ENCODE data around the gene WRAP73. TPM values are rescaled to one million over a fixed set of nuclear protein-coding genes. Genes with fewer than 3 reads are reported as not detected.

The WRAP73 gene
- total RNA-seq, 1 experiment from 2014 or later = 51.4 TPM

GRCh38 chr1:3697810-3698209 lies 47.9 kb upstream of the WRAP73 start (continued):
- TF ChIP-seq CBX3 (IDR thresholded peaks at IDR 0.05; ENCODE audit: low read depth) (no peak), EZH2phosphoT487 (IDR thresholded peaks at IDR 0.05; ENCODE audit: borderline replicate concordance) (no peak), SRF (IDR thresholded peaks at IDR 0.05; ENCODE audit: low read depth) (no peak), FOSL1 (IDR thresholded peaks at IDR 0.05; ENCODE audit: low read depth) (no peak), JUND (IDR thresholded peaks at IDR 0.05) (no peak), TCF7L2 (IDR thresholded peaks at IDR 0.05; ENCODE audit: borderline replicate concordance, extremely low read depth, insufficient read depth, insufficient read length) (no peak), REST (IDR thresholded peaks at IDR 0.05; ENCODE audit: low read depth) (no peak)

DNA sequence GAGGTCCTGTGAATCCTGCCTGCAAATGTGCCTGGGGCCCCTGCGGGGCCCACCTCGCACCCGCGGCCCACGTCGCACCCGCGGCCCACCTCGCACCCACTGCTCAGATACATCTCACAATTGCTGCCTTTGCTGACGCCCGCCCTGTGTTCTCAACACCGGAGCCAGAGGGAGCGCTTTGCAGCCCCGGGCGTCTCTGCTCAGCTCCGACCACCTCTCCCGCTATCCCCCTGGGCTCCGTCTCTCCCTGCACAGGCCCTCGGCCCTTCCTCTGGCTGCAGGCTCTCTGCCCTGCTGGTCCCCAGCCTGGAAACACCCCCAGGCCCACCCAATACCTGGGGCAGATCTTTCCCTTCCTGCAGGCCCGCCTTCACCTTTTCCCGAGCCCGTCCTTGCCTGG lies 47.2 kb upstream of the WRAP73 start:
- no peaks in the 10 kb centered on the region for H3K36me3 ChIP-seq (ENCODE audit: control insufficient read depth in 1 of 2, insufficient read depth in 2 of 2, low read length in 2 of 2)
- no peak overlapping the region for H3K4me2 ChIP-seq (ENCODE audit: low read length)
- H4K20me1 ChIP-seq (ENCODE audit: insufficient read depth) = no peaks in the 10 kb centered on the region
- H3K27me3 ChIP-seq (ENCODE audit: insufficient read depth, low read length) = no peaks in the 10 kb centered on the region
- TF ChIP-seq FOSL1 (IDR thresholded peaks at IDR 0.05; ENCODE audit: low read depth) = no peak
- TF ChIP-seq POLR2AphosphoS5 (IDR thresholded peaks at IDR 0.05; ENCODE audit: low read depth, low read length) = no peak
- no peak for TF ChIP-seq JUND (IDR thresholded peaks at IDR 0.05)
- TF ChIP-seq SP1 (IDR thresholded peaks at IDR 0.05; ENCODE audit: low read depth) = no peak
- RAD21 ChIA-PET (ENCODE audit: low non-redundant PET in 1 of 2, low total read pairs in 2 of 2, uncharacterized antibody in 2 of 2, unreplicated experiment in 2 of 2) = no interaction called here
- H3K4me3 ChIP-seq (replicated peaks in 1 of 2; ENCODE audit: low read depth in 1 of 2, low read length in 2 of 2) = no peak overlapping the region
- no peaks in the 10 kb centered on the region for H3K9me3 ChIP-seq (ENCODE audit: control insufficient read depth in 1 of 2, insufficient read depth in 1 of 2, low read depth in 1 of 2, low read length in 2 of 2)
- POLR2A ChIA-PET = no interaction called here
- intact Hi-C loops (cut with micrococcal nuclease) = no loop called here
- BruUV-seq (replicated peaks) = no TSS peak
- CTCF ChIA-PET = no interaction called here
- no peaks in the 10 kb centered on the region for H3K4me1 ChIP-seq (ENCODE audit: control insufficient read depth in 1 of 2, insufficient read depth in 2 of 2, low read length in 2 of 2)
- no peak overlapping the region for H3K27ac ChIP-seq (ENCODE audit: low read depth, low read length)
- H2AFZ ChIP-seq (ENCODE audit: low read depth, low read length, poor library complexity, severe bottlenecking) = no peak overlapping the region
- no peaks in the 10 kb centered on the region for H3K9me2 ChIP-seq (ENCODE audit: insufficient read depth)
- no peak for ATAC-seq
- H3K9ac ChIP-seq (ENCODE audit: low read length) = no peak overlapping the region
- no peaks in the 10 kb centered on the region for H3K79me2 ChIP-seq (ENCODE audit: insufficient read depth, low read length)
- no peak for DNase-seq (ENCODE audit: low read depth, low spot score)
